Fibroblast of villous mesenchyme (primary cell): ENCODE measurements around the gene CCDC154. TPM values are rescaled to one million over a fixed set of nuclear protein-coding genes. Genes with fewer than 3 reads are reported as not detected.

Experiments used
- DNase-seq: peaks from one replicate; pipeline ENCODE4 v3.0.0-alpha.2; 2010; ENCODE audit warnings: low read depth
- H3K4me3 ChIP-seq: 2 replicates; pipeline ENCODE4 v1.5.1; 2011; ENCODE audit warnings: low read depth, mild to moderate bottlenecking, low read length
- total RNA-seq: library from RNA; depleted of rRNA; stranded (reverse); fragments of >200 nt; gene quantifications from 2 replicates; pipeline ENCODE4 v1.2.3, GENCODE V29; 2012
- TF ChIP-seq, protein P1 (sequence below): IDR thresholded peaks from 2 replicates; pipeline ENCODE4 v1.5.1; 2012; ENCODE audit warnings: low read depth, mild to moderate bottlenecking, low read length; ENCODE audit not compliant: insufficient read depth

CCDC154 gene
- total RNA-seq, 1 donor: under 0.01 TPM

GRCh38 chr16:1452530-1452929 lies 8.2 kb upstream of the CCDC154 start:
- H3K4me3 ChIP-seq: no peak overlapping the region
- DNase-seq: no peak
- TF ChIP-seq, protein P1, sequence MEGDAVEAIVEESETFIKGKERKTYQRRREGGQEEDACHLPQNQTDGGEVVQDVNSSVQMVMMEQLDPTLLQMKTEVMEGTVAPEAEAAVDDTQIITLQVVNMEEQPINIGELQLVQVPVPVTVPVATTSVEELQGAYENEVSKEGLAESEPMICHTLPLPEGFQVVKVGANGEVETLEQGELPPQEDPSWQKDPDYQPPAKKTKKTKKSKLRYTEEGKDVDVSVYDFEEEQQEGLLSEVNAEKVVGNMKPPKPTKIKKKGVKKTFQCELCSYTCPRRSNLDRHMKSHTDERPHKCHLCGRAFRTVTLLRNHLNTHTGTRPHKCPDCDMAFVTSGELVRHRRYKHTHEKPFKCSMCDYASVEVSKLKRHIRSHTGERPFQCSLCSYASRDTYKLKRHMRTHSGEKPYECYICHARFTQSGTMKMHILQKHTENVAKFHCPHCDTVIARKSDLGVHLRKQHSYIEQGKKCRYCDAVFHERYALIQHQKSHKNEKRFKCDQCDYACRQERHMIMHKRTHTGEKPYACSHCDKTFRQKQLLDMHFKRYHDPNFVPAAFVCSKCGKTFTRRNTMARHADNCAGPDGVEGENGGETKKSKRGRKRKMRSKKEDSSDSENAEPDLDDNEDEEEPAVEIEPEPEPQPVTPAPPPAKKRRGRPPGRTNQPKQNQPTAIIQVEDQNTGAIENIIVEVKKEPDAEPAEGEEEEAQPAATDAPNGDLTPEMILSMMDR: no peak

DNA sequence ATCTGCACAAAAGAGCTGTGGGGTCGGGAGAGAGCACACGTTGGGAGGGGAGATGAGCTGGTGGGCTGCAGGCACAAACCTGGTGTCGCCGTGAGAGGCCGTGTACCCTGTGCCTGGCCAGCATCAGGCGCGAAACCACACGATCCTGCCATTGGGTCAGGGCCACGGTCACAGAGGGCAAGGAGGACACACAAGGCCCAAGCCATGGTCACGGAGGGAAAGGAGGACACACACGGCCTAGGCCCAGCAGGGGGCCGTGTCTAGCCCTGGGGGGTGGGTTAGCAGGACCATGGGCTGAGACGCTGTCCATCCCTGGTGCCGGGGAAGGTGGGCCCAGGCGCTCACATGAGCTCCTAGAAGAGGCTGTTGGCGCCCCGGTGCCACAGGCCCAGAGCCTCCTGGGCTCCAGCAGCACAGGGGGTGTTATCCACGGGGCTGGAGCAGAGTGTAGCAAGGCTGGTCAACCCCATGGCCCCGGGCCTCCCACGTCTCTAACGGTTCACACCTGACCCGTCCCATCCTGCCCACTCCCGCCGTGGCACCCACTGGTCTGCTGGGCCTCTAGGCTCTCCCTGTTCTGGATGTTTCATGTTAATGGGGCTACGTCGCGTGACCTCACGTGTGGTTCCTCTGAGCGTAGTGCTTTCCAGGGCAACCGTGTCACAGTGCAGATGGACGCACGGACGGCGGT lies 7.5 kb upstream of the CCDC154 start:
- no peak overlapping the region for H3K4me3 ChIP-seq
- DNase-seq: no peak
- TF ChIP-seq, protein P1: no peak

- H3K4me3 ChIP-seq: no peak overlapping the region
- no peak for DNase-seq
- TF ChIP-seq, protein P1: no peak
These were observed 6.5 kb upstream of the CCDC154 start for GRCh38 chr16:1450841-1451240.

DNA sequence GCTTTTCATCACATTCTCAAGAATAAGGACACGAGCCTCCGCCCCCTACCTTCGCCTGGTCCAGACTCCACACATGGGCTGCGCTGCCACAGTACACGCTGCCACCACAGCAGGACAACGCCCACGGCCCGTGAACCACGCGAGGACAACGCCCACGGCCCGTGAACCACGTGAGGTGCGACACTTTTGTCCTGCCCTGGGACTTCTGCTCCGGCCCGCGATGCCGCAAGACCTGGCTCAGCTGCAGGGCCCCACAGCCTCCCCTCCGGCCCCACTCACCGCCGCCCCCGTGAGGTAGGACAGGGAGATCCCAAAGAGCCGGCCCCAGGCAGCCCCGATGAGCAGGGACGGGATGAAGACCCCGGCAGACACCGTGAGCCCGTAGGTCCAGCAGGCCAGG lies 5.9 kb upstream of the CCDC154 start:
- TF ChIP-seq, protein P1: no peak
- no peak overlapping the region for H3K4me3 ChIP-seq
- no peak for DNase-seq

GRCh38 chr16:1449201-1449788 lies 4.9 kb upstream of the CCDC154 start:
- H3K4me3 ChIP-seq: no peak overlapping the region
- TF ChIP-seq, protein P1: no peak
- DNase-seq: no peak

GRCh38 chr16:1448536-1449116 lies 4.3 kb upstream of the CCDC154 start:
- TF ChIP-seq, protein P1: no peak

More at GRCh38 chr16:1448536-1449116, 4.3 kb upstream of the CCDC154 start:
- no peak overlapping the region for H3K4me3 ChIP-seq
- DNase-seq: no peak
